Mesenchymal stem cell (in vitro differentiated cells and primary cell): Measurements from ENCODE around the gene CDC42EP1.

Experiments used
- DNase-seq: peaks from one replicate; pipeline ENCODE4 v3.0.0-alpha.2; 2013
- H2AFZ ChIP-seq: one replicate; pipeline ENCODE4 v1.6.1; 2013; ENCODE audit warnings: low read depth, mild to moderate bottlenecking, control low read depth, inconsistent platforms, low read length, moderate library complexity
- H2AK5ac ChIP-seq: 2 replicates; pipeline ENCODE4 v1.6.1; 2013; ENCODE audit warnings: low read length, moderate library complexity, mild to moderate bottlenecking, inconsistent platforms; ENCODE audit not compliant: severe bottlenecking
- H2BK120ac ChIP-seq: one replicate; pipeline ENCODE4 v1.6.1; 2013; ENCODE audit warnings: low read depth, mild to moderate bottlenecking, inconsistent platforms, low read length, moderate library complexity
- H2BK12ac ChIP-seq, 2 experiments: one replicate each; pipeline ENCODE4 v1.6.1; 2013; ENCODE audit warnings: inconsistent platforms in 2 of 2, low read length in 2 of 2, mild to moderate bottlenecking in 2 of 2, moderate library complexity in 2 of 2, control low read depth in 1 of 2
- H2BK15ac ChIP-seq: one replicate; pipeline ENCODE4 v1.6.1; 2013; ENCODE audit warnings: mild to moderate bottlenecking, low read depth, inconsistent platforms; ENCODE audit not compliant: poor library complexity, severe bottlenecking
- H2BK5ac ChIP-seq: 2 replicates; pipeline ENCODE4 v1.6.1; 2013; ENCODE audit warnings: low read depth, mild to moderate bottlenecking, low read length, control low read depth, inconsistent platforms; ENCODE audit not compliant: poor library complexity, severe bottlenecking
- H3K14ac ChIP-seq, 2 experiments: one replicate each; pipeline ENCODE4 v1.6.1; 2013; ENCODE audit warnings: inconsistent platforms in 2 of 2, low read length in 2 of 2, control low read depth in 1 of 2, mild to moderate bottlenecking in 1 of 2, moderate library complexity in 1 of 2
- H3K18ac ChIP-seq, 2 experiments: one replicate each; pipeline ENCODE4 v1.6.1; 2013; ENCODE audit warnings: inconsistent platforms in 2 of 2, low read length in 2 of 2, control low read depth in 1 of 2, low read depth in 1 of 2, mild to moderate bottlenecking in 1 of 2
- H3K23ac ChIP-seq, 2 experiments: one replicate each; pipeline ENCODE4 v1.6.1; 2013; ENCODE audit warnings: inconsistent platforms in 2 of 2, low read length in 2 of 2, mild to moderate bottlenecking in 2 of 2, moderate library complexity in 2 of 2, control low read depth in 1 of 2
- H3K27ac ChIP-seq: 2 replicates; pipeline ENCODE4 v1.5.1; 2013; ENCODE audit warnings: mild to moderate bottlenecking, moderate library complexity, low read length, control low read depth, inconsistent platforms; ENCODE audit not compliant: poor library complexity, severe bottlenecking
- H3K27me3 ChIP-seq, 2 experiments: 2 replicates each; pipeline versions ENCODE4 v1.6.1 to v1.7.0; 2013; ENCODE audit warnings: low read length in 2 of 2, mild to moderate bottlenecking in 2 of 2, moderate library complexity in 2 of 2, control low read depth in 1 of 2, inconsistent platforms in 1 of 2; ENCODE audit not compliant: control insufficient read depth in 1 of 2, insufficient read depth in 1 of 2
- H3K36me3 ChIP-seq, 2 experiments: 2 replicates each; pipeline versions ENCODE4 v1.6.1 to v1.7.0; 2013; ENCODE audit warnings: low read length in 2 of 2, control low read depth in 1 of 2, inconsistent platforms in 1 of 2, low read depth in 1 of 2, mild to moderate bottlenecking in 1 of 2; ENCODE audit not compliant: insufficient read depth in 2 of 2, control insufficient read depth in 1 of 2
- H3K4ac ChIP-seq, 2 experiments: one replicate each; pipeline ENCODE4 v1.6.1; 2013; ENCODE audit warnings: inconsistent platforms in 2 of 2, low read length in 2 of 2, mild to moderate bottlenecking in 2 of 2, moderate library complexity in 2 of 2, control low read depth in 1 of 2, low read depth in 1 of 2
- H3K4me1 ChIP-seq: 2 replicates; pipeline ENCODE4 v1.6.1; 2013; ENCODE audit warnings: low read depth, low read length, control low read depth; ENCODE audit not compliant: control insufficient read depth, insufficient read depth
- H3K4me2 ChIP-seq: 2 replicates; pipeline ENCODE4 v1.6.1; 2013; ENCODE audit warnings: low read length, mild to moderate bottlenecking, inconsistent platforms; ENCODE audit not compliant: poor library complexity, severe bottlenecking
- H3K4me3 ChIP-seq, 2 experiments: 2 replicates each; pipeline versions ENCODE4 v1.5.1 to v1.7.0; 2013; ENCODE audit warnings: low read length in 2 of 2, mild to moderate bottlenecking in 2 of 2, control low read depth in 1 of 2, low read depth in 1 of 2; ENCODE audit not compliant: insufficient read depth in 1 of 2
- H3K79me1 ChIP-seq: replicated peaks from 2 replicates; pipeline ENCODE4 v1.6.1; 2013; ENCODE audit warnings: mild to moderate bottlenecking, control low read depth, low read length, inconsistent platforms; ENCODE audit not compliant: poor library complexity, severe bottlenecking
- H3K9ac ChIP-seq: 2 replicates; pipeline ENCODE4 v1.7.0; 2013; ENCODE audit warnings: mild to moderate bottlenecking, low read length, moderate library complexity
- H3K9me3 ChIP-seq: 2 replicates; pipeline ENCODE4 v1.7.0; 2013; ENCODE audit warnings: mild to moderate bottlenecking, low read length; ENCODE audit not compliant: control insufficient read depth
- H4K8ac ChIP-seq: one replicate; pipeline ENCODE4 v1.6.1; 2013; ENCODE audit warnings: inconsistent platforms, mild to moderate bottlenecking, low read length, moderate library complexity
- H4K91ac ChIP-seq: one replicate; pipeline ENCODE4 v1.6.1; 2013; ENCODE audit warnings: mild to moderate bottlenecking, low read length, inconsistent platforms
- WGBS: methylation state at CpG from one replicate; pipeline ENCODE4 v1.1.7; 2013; ENCODE audit warnings: mixed read lengths; 5-methylcytosine and 5-hydroxymethylcytosine counted together

Gene CDC42EP1

DNA sequence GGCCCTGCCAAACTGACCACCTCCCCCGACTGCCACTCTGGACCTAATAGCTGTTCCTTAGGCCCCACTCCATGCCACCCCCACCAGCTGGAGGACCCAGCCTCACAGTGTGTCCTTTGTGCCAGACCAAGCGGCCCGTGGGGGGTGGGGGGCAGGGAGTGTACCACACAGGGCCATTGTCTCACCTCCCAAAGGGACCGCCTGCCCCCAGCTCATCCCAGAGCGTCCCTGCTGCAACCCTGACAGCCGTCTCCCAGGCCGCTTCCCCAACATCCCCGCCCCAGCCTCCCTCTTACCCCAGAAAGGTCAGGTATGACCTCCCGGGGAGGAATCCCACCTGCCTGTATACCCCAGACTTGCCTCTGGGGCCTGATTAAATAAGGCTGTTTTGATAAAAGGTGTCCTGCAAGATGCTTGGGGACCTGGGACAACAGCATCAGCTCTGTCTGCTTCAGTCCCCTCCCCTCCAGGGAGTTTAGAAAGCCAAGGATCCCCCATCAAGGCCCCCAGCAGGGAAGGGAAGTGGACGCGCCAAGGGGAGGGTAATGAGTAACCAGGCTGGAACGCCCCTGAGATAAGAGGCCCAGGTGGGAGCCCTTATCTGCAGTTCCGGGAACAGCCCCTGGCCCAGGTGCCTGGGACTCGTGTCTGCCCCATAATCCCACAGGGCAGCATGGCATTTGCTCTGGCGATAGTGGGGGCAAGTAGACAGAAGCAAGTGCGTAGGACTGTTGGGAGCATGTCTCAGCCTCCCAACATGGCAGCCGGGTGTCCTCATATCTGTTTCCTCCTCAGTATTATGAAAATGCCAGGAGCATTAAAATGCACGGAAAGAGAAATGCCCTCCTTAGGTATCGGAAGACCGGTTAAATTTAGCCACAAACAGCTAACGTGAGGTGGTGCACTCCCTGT, 9.0 kb downstream of the CDC42EP1 start:
- 46% methylated on average over 15 of the region's 21 CpGs for WGBS
- Histone ChIP-seq H3K4ac (peak overlapping the region in 1 of 2 experiments; percentile 33), H3K27me3 (no peaks in the 10 kb centered on the region), H3K36me3 (peaks cover 47 to 48% of the 10 kb centered on the region in 2 experiments), H2BK12ac (peak overlapping the region in 1 of 2 experiments; percentile 15), H3K4me3 (no peak overlapping the region), H3K14ac (peak overlapping the region in 1 of 2 experiments; percentile 50), H3K9ac (no peak overlapping the region), H4K91ac (no peak overlapping the region), H3K18ac (peak overlapping the region in 1 of 2 experiments; percentile 54), H3K79me1 (peaks cover 5% of the 10 kb centered on the region), H3K23ac (no peak overlapping the region), H2BK5ac (no peak overlapping the region), H2BK120ac (no peak overlapping the region), H3K27ac (peak overlapping the region; percentile 30), H3K4me2 (no peak overlapping the region), H2AK5ac (peak overlapping the region; percentile 47), H4K8ac (peak overlapping the region; percentile 38), H3K9me3 (no peaks in the 10 kb centered on the region), H3K4me1 (peaks cover 56% of the 10 kb centered on the region), H2AFZ (no peak overlapping the region), H2BK15ac (no peak overlapping the region)
- DNase-seq: no peak

DNA sequence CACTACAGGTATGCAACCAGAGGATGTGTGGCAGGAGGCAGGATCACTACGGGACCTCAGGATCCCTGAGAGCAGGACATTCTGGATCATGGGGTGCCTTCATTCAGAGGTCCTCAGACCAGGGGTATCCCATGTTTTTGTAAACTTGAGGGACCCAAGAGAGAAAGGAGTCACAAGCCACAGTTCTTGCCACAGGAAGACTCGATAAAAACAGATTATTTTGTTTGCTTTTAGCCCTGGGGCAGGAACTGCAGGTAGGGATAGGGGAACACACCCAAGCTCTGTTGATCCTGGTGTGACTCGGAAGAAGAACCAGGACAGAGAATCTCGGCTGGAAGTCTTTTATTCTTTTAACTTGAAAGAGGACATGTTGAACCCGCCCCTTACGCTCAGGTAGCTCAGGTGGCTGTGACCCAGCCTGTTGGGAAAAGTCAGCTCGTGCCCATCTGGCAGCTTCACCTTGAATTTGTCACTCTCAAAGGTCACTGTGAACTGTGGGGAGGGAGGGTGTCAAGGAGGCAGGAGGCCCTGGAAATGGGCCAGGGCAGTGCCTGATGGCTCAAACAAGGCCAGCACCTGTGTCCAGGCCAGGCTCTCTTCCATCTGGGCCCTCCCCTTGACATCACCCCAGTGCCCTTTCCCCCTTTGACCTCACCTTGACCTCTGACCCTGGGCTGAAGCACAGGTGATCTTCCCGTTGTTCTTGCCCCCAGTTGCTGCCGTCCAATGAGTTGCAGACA, 9.8 kb downstream of the CDC42EP1 start:
- no peak overlapping the region for H3K14ac ChIP-seq
- no peak overlapping the region for H3K23ac ChIP-seq
- H3K27me3 ChIP-seq: no peaks in the 10 kb centered on the region
- no peak overlapping the region for H2AFZ ChIP-seq
- 61% methylated on average over 9 of the region's 9 CpGs for WGBS
- H3K9ac ChIP-seq: no peak overlapping the region
- no peak overlapping the region for H2BK5ac ChIP-seq
- no peak overlapping the region for H4K91ac ChIP-seq
- H3K9me3 ChIP-seq: no peaks in the 10 kb centered on the region
- H3K36me3 ChIP-seq: peaks cover 47 to 48% of the 10 kb centered on the region in 2 experiments
- H2BK120ac ChIP-seq: no peak overlapping the region
- H3K79me1 ChIP-seq: peaks cover 5% of the 10 kb centered on the region
- H3K4ac ChIP-seq: no peak overlapping the region
- H2AK5ac ChIP-seq: no peak overlapping the region
- no peak overlapping the region for H2BK15ac ChIP-seq
- peaks cover 50% of the 10 kb centered on the region for H3K4me1 ChIP-seq
- no peak overlapping the region for H3K18ac ChIP-seq
- H4K8ac ChIP-seq: no peak overlapping the region
- DNase-seq: no peak
- no peak overlapping the region for H3K27ac ChIP-seq
- H3K4me3 ChIP-seq: no peak overlapping the region
- H3K4me2 ChIP-seq: no peak overlapping the region
- no peak overlapping the region for H2BK12ac ChIP-seq

- no peak overlapping the region for H3K9ac ChIP-seq
- H4K8ac ChIP-seq: no peak overlapping the region
- H4K91ac ChIP-seq: no peak overlapping the region
- H3K14ac ChIP-seq: no peak overlapping the region
- H3K9me3 ChIP-seq: no peaks in the 10 kb centered on the region
- no peak for DNase-seq
- no peak overlapping the region for H3K4ac ChIP-seq
- H2BK15ac ChIP-seq: no peak overlapping the region
- no peak overlapping the region for H3K23ac ChIP-seq
- 76% methylated on average over 3 of the region's 4 CpGs for WGBS
- peaks cover 49% of the 10 kb centered on the region for H3K4me1 ChIP-seq
- H2BK120ac ChIP-seq: no peak overlapping the region
- H3K4me2 ChIP-seq: no peak overlapping the region
- no peak overlapping the region for H2AK5ac ChIP-seq
- H3K79me1 ChIP-seq: peaks cover 5% of the 10 kb centered on the region
- H3K27me3 ChIP-seq: no peaks in the 10 kb centered on the region
- no peak overlapping the region for H2AFZ ChIP-seq
- H3K4me3 ChIP-seq: no peak overlapping the region
- H3K27ac ChIP-seq: no peak overlapping the region
- no peak overlapping the region for H2BK5ac ChIP-seq
- H2BK12ac ChIP-seq: no peak overlapping the region
- H3K36me3 ChIP-seq: peaks cover 46 to 47% of the 10 kb centered on the region in 2 experiments
- H3K18ac ChIP-seq: no peak overlapping the region
These were observed 10.3 kb downstream of the CDC42EP1 start for GRCh38 chr22:37570661-37570976.
